ENCODE measurements around the gene TENM4.

DNA sequence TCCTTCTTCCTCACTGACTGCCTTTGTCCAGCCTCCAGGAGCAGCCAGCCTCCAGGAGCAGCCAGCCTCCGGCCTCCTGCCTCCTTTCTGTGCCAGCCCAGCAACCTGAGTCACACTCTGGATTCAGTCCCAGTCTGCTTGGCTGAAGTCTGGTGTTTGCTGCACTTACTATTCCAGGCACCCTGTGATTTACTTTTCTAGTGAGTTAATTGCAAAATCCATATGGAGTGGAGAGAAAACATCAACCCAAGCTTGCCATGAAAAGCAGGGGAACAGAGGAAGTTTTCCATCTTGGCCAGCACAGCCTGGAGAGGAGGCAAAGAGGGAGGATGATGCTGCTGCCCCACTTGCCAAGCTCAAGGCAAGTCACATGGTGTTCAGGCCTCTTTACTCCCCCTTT is 400.5 kb downstream of the TENM4 start:
- TF ChIP-seq, protein P1, sequence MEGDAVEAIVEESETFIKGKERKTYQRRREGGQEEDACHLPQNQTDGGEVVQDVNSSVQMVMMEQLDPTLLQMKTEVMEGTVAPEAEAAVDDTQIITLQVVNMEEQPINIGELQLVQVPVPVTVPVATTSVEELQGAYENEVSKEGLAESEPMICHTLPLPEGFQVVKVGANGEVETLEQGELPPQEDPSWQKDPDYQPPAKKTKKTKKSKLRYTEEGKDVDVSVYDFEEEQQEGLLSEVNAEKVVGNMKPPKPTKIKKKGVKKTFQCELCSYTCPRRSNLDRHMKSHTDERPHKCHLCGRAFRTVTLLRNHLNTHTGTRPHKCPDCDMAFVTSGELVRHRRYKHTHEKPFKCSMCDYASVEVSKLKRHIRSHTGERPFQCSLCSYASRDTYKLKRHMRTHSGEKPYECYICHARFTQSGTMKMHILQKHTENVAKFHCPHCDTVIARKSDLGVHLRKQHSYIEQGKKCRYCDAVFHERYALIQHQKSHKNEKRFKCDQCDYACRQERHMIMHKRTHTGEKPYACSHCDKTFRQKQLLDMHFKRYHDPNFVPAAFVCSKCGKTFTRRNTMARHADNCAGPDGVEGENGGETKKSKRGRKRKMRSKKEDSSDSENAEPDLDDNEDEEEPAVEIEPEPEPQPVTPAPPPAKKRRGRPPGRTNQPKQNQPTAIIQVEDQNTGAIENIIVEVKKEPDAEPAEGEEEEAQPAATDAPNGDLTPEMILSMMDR (IDR thresholded peaks at IDR 0.05 in 4 of 5, conservative IDR thresholded peaks at IDR 0.05 in 1 of 5) = no peak
- TF ChIP-seq POLR2A (IDR thresholded peaks at IDR 0.05) = no peak

All from gastrocnemius medialis (tissue), 4 donors.